Measurements from ENCODE around the gene SLC5A3.

DNA sequence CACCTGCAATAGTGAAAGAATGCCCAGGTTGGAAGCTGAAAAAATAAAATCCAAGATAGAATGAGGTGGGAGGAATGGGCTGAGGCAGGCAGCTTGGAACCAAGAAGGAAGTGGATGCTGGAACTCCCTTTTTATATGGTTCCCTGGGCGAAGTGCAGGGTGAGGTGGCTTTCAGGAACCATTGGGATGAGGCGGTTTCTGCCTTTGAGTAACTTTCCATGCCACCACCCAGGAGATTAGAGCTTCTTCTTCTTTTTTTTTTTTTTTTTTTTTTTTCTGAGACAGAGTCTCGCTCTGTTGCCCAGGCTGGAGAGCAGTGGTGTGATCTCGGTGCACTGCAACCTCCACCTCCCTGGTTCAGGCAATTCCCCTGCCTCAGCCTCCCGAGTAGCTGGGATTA lies 17.8 kb upstream of the SLC5A3 start:
- TF ChIP-seq KDM5A (IDR thresholded peaks at IDR 0.05; ENCODE audit: low read length) (no peak), RAD21 (IDR thresholded peaks at IDR 0.05 in 1 of 2, conservative IDR thresholded peaks at IDR 0.05 in 1 of 2; ENCODE audit: low read depth in 2 of 2, low read length in 2 of 2) (no peak), POLR2A (IDR thresholded peaks at IDR 0.05; ENCODE audit: control extremely low read depth in 1 of 2, low read depth in 2 of 2, low read length in 2 of 2) (no peak), RFX5 (IDR thresholded peaks at IDR 0.05; ENCODE audit: borderline replicate concordance, low read depth, low read length) (no peak), YY1 (IDR thresholded peaks at IDR 0.05; ENCODE audit: low read depth, low read length) (no peak), CHD2 (IDR thresholded peaks at IDR 0.05; ENCODE audit: low read length) (no peak), EZH2 (IDR thresholded peaks at IDR 0.05; ENCODE audit: low read depth, low read length, severe bottlenecking) (no peak)
- TF ChIP-seq, protein P1, sequence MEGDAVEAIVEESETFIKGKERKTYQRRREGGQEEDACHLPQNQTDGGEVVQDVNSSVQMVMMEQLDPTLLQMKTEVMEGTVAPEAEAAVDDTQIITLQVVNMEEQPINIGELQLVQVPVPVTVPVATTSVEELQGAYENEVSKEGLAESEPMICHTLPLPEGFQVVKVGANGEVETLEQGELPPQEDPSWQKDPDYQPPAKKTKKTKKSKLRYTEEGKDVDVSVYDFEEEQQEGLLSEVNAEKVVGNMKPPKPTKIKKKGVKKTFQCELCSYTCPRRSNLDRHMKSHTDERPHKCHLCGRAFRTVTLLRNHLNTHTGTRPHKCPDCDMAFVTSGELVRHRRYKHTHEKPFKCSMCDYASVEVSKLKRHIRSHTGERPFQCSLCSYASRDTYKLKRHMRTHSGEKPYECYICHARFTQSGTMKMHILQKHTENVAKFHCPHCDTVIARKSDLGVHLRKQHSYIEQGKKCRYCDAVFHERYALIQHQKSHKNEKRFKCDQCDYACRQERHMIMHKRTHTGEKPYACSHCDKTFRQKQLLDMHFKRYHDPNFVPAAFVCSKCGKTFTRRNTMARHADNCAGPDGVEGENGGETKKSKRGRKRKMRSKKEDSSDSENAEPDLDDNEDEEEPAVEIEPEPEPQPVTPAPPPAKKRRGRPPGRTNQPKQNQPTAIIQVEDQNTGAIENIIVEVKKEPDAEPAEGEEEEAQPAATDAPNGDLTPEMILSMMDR (IDR thresholded peaks at IDR 0.05; ENCODE audit: control extremely low read depth in 1 of 3, insufficient read depth in 1 of 3, low read depth in 1 of 3, low read length in 3 of 3): no peak
